K562 (cell line): ENCODE data around the gene PPP3CB. TPM values are rescaled to one million over a fixed set of nuclear protein-coding genes. Genes with fewer than 3 reads are reported as not detected.
A peak's percentile ranks its signal among the peaks of the same experiment; 100 is the strongest.

Source experiments
- CREB1 ChIP-seq, 2 experiments: sonication (generic) in 1 of 2; formaldehyde crosslinking in 1 of 2; IDR thresholded peaks; 2 replicates each; pipeline versions ENCODE4 v1.6.1 to v1.8.0; 2012 to 2022; ENCODE audit warnings: inconsistent platforms in 1 of 2, mild to moderate bottlenecking in 1 of 2, missing genetic modification reagents in 1 of 2, moderate library complexity in 1 of 2
- CREM ChIP-seq: IDR thresholded peaks from 2 replicates; pipeline ENCODE4 v1.6.1; 2014; ENCODE audit warnings: antibody characterized with exemption, low read depth
- HCFC1 ChIP-seq: IDR thresholded peaks from 2 replicates; pipeline ENCODE4 v1.6.1; 2012; ENCODE audit warnings: low read depth, low read length, improper control_type of control experiment
- KHSRP ChIP-seq: fragments of 450-650 bp; IDR thresholded peaks from 2 replicates; pipeline ENCODE4 v1.6.1; 2017
- MTF1 ChIP-seq: fragments of 250-450 bp; sonication (Bioruptor Pico); IDR thresholded peaks from 2 replicates; pipeline ENCODE4 v1.9.0; 2021; ENCODE audit warnings: moderate library complexity, mild to moderate bottlenecking, inconsistent platforms, borderline replicate concordance
- MYC ChIP-seq, 2 experiments: fragments of 250-450 bp in 1 of 2; sonication (Bioruptor Pico) in 1 of 2; IDR thresholded peaks; 2 replicates each; pipeline versions ENCODE4 v1.5.1 to v1.6.1; 2012 to 2021; ENCODE audit warnings: low read depth in 2 of 2, borderline replicate concordance in 1 of 2, improper control_type of control experiment in 1 of 2, low read length in 1 of 2, mild to moderate bottlenecking in 1 of 2, moderate library complexity in 1 of 2
- NCOA1 ChIP-seq: fragments of 450-650 bp; IDR thresholded peaks from 2 replicates; pipeline ENCODE4 v1.6.1; 2016; ENCODE audit warnings: low read depth
- RBM39 ChIP-seq: fragments of 200-400 bp; formaldehyde crosslinking; optimal IDR thresholded peaks from 2 replicates; pipeline ENCODE3; 2018; ENCODE audit warnings: low read depth, low read length
- SMARCB1 ChIP-seq: IDR thresholded peaks from 2 replicates; pipeline ENCODE4 v1.6.1; 2011; ENCODE audit warnings: improper control_type of control experiment, low read depth; ENCODE audit not compliant: insufficient read length
- SREBF1 ChIP-seq: fragments of 150-350 bp; IDR thresholded peaks from 2 replicates; pipeline ENCODE4 v1.6.1; 2014; ENCODE audit warnings: antibody characterized with exemption, low read depth, low read length, borderline replicate concordance
- XRCC3 ChIP-seq: fragments of 450-650 bp; IDR thresholded peaks from 2 replicates; pipeline ENCODE4 v1.6.1; 2017; ENCODE audit warnings: mild to moderate bottlenecking, moderate library complexity
- ZNF57 ChIP-seq: fragments of 450-650 bp; formaldehyde crosslinking; IDR thresholded peaks from 2 replicates; pipeline ENCODE4 v1.4.0; 2020; ENCODE audit warnings: mild to moderate bottlenecking, moderate library complexity
- ZNF586 ChIP-seq: fragments of 450-650 bp; formaldehyde crosslinking; conservative IDR thresholded peaks from 2 replicates; pipeline ENCODE4 v1.4.0; 2020; ENCODE audit warnings: mild to moderate bottlenecking, moderate library complexity
- polyA plus RNA-seq, 8 experiments: library from polyadenylated mRNA; depleted of rRNA in 4 of 8; stranded (reverse) in 5 of 8; unstranded in 3 of 8; fragments of >200 nt; fragmentation: Nextera tagmentation in 2 of 8; fragmentation: Illumina TruSeq in 1 of 8; extraction: Ambion mirVana in 2 of 8; extraction: Trizol in 1 of 8; gene quantifications; 2 replicates each; pipeline versions ENCODE4 v1.2.1 to v1.2.3, GENCODE V29; 2011 to 2014; ENCODE audit warnings: inconsistent platforms in 1 of 8, missing spikeins in 1 of 8
- total RNA-seq, 7 experiments: library from RNA; depleted of rRNA in 6 of 7; stranded (reverse); fragments of >200 nt in 6 of 7; fragmentation: Illumina TruSeq in 2 of 7; extraction: Trizol in 2 of 7; gene quantifications; 2 replicates each; pipeline versions ENCODE4 v1.2.1 to v1.2.3, GENCODE V29; 2011 to 2021; ENCODE audit warnings: low replicate concordance in 1 of 7
- TF ChIP-seq, protein P1 (sequence below): fragments of 250-450 bp; sonication (Bioruptor Pico); IDR thresholded peaks from 2 replicates; pipeline ENCODE4 v1.8.0; 2021; ENCODE audit warnings: borderline replicate concordance, mild to moderate bottlenecking, moderate library complexity; ENCODE audit not compliant: poor library complexity, severe bottlenecking
- TF ChIP-seq, protein P2 (sequence below): fragments of 450-650 bp; formaldehyde crosslinking; IDR thresholded peaks from 2 replicates; pipeline ENCODE4 v1.4.0; 2020; ENCODE audit warnings: mild to moderate bottlenecking, moderate library complexity
- TF ChIP-seq, protein P3 (sequence below): fragments of 250-450 bp; sonication (Bioruptor Pico); IDR thresholded peaks from 2 replicates; pipeline ENCODE4 v1.4.0; 2020; ENCODE audit warnings: borderline replicate concordance
- TF ChIP-seq, protein P4 (sequence below): IDR thresholded peaks from 3 replicates; pipeline ENCODE4 v1.6.1; 2011; ENCODE audit warnings: borderline replicate concordance, mild to moderate bottlenecking, moderate library complexity; ENCODE audit not compliant: insufficient read length; ENCODE audit errors: extremely low read depth
- TF ChIP-seq, protein P5 (sequence below): fragments of 450-650 bp; IDR thresholded peaks from 2 replicates; pipeline ENCODE4 v1.6.1; 2017; ENCODE audit warnings: antibody characterized with exemption

The PPP3CB gene
- total and polyA plus RNA-seq, 9 of the 15 experiments (the other 6 are each of a cell fraction or from before 2014, with no cell fraction given): 9.6 to 27.6 (median 17.8) TPM

DNA sequence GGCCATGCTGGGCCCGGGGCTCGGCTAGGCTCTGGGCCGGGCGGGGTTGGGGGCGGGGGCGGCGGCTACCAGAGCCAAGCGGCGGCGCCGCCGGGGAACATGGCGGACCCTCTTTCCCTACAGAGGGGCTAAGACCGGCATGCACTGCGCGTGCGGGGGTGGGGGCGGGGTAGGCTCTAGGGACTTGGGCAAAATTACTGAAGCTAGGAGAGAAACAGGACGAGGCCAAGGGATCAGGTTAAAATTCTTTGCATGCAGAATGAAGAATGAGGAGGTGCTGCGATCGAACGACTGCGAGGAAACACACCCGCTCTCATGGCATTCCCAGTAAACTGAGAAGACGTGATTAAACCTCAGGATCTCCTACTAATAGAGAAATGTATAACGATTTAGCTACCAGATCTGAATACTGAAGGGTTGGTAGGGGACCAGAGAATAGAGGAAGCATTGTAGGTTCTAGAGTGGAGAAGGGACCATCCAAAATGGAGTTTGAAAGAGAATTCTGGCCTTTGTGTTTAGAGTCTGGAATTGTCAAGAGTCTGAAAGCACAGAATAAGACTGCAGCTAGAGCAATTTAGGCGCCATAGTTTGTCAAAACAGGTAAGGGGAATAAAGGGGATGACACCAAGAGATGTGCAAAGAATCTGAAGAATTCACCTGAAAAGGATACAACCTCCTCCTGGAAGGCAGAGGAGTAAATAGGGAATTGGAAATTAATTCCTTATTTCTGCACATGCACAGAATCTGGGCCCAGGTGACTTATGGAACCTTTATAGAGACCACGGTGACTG, at the start of gene PPP3CB (continued):
- TF ChIP-seq, protein P1, sequence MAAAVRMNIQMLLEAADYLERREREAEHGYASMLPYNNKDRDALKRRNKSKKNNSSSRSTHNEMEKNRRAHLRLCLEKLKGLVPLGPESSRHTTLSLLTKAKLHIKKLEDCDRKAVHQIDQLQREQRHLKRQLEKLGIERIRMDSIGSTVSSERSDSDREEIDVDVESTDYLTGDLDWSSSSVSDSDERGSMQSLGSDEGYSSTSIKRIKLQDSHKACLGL (CRISPR knock-in tag): no peak
- TF ChIP-seq MTF1 (CRISPR knock-in tag) (no peak), CREB1 (IDR thresholded peaks at IDR 0.05) (peak; percentile 73; the same call in 1 of the 2 replicates), CREB1 (CRISPR knock-in tag; IDR thresholded peaks at IDR 0.05) (no peak), MYC (IDR thresholded peaks at IDR 0.05; ENCODE audit: low read depth, low read length) (no peak; the same call in none of the 2 replicates), MYC (CRISPR knock-in tag; IDR thresholded peaks at IDR 0.05; ENCODE audit: borderline replicate concordance, low read depth) (no peak), RBM39 (peak; percentile 74), XRCC3 (no peak), NCOA1 (no peak; the same call in 1 of the 2 replicates), SMARCB1 (no peak), KHSRP (no peak), HCFC1 (peak; percentile 77), ZNF586 (no peak), SREBF1 (no peak), ZNF57 (CRISPR knock-in tag) (no peak), CREM (peak; percentile 63; the same call in 1 of the 2 replicates)
- TF ChIP-seq, protein P2, sequence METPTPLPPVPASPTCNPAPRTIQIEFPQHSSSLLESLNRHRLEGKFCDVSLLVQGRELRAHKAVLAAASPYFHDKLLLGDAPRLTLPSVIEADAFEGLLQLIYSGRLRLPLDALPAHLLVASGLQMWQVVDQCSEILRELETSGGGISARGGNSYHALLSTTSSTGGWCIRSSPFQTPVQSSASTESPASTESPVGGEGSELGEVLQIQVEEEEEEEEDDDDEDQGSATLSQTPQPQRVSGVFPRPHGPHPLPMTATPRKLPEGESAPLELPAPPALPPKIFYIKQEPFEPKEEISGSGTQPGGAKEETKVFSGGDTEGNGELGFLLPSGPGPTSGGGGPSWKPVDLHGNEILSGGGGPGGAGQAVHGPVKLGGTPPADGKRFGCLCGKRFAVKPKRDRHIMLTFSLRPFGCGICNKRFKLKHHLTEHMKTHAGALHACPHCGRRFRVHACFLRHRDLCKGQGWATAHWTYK: no peak
- TF ChIP-seq, protein P3, sequence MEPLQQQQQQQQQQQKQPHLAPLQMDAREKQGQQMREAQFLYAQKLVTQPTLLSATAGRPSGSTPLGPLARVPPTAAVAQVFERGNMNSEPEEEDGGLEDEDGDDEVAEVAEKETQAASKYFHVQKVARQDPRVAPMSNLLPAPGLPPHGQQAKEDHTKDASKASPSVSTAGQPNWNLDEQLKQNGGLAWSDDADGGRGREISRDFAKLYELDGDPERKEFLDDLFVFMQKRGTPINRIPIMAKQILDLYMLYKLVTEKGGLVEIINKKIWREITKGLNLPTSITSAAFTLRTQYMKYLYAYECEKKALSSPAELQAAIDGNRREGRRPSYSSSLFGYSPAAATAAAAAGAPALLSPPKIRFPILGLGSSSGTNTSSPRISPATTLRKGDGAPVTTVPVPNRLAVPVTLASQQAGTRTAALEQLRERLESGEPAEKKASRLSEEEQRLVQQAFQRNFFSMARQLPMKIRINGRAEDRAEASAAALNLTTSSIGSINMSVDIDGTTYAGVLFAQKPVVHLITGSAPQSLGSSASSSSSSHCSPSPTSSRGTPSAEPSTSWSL (CRISPR knock-in tag): no peak
- TF ChIP-seq, protein P4, sequence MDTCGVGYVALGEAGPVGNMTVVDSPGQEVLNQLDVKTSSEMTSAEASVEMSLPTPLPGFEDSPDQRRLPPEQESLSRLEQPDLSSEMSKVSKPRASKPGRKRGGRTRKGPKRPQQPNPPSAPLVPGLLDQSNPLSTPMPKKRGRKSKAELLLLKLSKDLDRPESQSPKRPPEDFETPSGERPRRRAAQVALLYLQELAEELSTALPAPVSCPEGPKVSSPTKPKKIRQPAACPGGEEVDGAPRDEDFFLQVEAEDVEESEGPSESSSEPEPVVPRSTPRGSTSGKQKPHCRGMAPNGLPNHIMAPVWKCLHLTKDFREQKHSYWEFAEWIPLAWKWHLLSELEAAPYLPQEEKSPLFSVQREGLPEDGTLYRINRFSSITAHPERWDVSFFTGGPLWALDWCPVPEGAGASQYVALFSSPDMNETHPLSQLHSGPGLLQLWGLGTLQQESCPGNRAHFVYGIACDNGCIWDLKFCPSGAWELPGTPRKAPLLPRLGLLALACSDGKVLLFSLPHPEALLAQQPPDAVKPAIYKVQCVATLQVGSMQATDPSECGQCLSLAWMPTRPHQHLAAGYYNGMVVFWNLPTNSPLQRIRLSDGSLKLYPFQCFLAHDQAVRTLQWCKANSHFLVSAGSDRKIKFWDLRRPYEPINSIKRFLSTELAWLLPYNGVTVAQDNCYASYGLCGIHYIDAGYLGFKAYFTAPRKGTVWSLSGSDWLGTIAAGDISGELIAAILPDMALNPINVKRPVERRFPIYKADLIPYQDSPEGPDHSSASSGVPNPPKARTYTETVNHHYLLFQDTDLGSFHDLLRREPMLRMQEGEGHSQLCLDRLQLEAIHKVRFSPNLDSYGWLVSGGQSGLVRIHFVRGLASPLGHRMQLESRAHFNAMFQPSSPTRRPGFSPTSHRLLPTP: no peak
- TF ChIP-seq, protein P5, sequence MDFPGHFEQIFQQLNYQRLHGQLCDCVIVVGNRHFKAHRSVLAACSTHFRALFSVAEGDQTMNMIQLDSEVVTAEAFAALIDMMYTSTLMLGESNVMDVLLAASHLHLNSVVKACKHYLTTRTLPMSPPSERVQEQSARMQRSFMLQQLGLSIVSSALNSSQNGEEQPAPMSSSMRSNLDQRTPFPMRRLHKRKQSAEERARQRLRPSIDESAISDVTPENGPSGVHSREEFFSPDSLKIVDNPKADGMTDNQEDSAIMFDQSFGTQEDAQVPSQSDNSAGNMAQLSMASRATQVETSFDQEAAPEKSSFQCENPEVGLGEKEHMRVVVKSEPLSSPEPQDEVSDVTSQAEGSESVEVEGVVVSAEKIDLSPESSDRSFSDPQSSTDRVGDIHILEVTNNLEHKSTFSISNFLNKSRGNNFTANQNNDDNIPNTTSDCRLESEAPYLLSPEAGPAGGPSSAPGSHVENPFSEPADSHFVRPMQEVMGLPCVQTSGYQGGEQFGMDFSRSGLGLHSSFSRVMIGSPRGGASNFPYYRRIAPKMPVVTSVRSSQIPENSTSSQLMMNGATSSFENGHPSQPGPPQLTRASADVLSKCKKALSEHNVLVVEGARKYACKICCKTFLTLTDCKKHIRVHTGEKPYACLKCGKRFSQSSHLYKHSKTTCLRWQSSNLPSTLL: no peak
